Tibial nerve (tissue), 4 donors: ENCODE measurements around the gene AMY2A. TPM values are rescaled to one million over a fixed set of nuclear protein-coding genes. Genes with fewer than 3 reads are reported as not detected.
A peak's percentile ranks its signal among the peaks of the same experiment; 100 is the strongest.
"Not testable (repeated sequence)": the region's sequence is repeated elsewhere in the genome, so short reads cannot be mapped to it uniquely, and the experiment has no call there.

Source experiments
- DNase-seq, 2 donors: peaks; one replicate each; pipeline ENCODE4 v3.0.0-alpha.2; 2019; ENCODE audit warnings: low spot score in 2 of 2
- H3K27ac ChIP-seq, 4 donors: fragments of 200-600 bp; sonication (generic) in 3 of 4; one replicate each; pipeline ENCODE4 v1.5.1; 2017 to 2019; ENCODE audit warnings: mild to moderate bottlenecking in 1 of 4
- H3K27me3 ChIP-seq, 2 donors: fragments of 200-600 bp; sonication (generic) in 1 of 2; one replicate each; pipeline versions ENCODE4 v1.5.1 to v1.6.0; 2017 to 2019
- H3K36me3 ChIP-seq, 3 donors: fragments of 200-600 bp; sonication (generic); one replicate each; pipeline ENCODE4 v1.5.1; 2018 to 2019
- H3K4me1 ChIP-seq, 4 donors: fragments of 200-600 bp; sonication (generic) in 3 of 4; one replicate each; pipeline ENCODE4 v1.5.1; 2017 to 2019
- H3K4me3 ChIP-seq, 4 donors: fragments of 200-600 bp; sonication (generic) in 3 of 4; one replicate each; pipeline ENCODE4 v1.5.1; 2017 to 2019; ENCODE audit warnings: mild to moderate bottlenecking in 1 of 4, moderate library complexity in 1 of 4
- H3K9me3 ChIP-seq, 4 donors: fragments of 200-600 bp; sonication (generic) in 3 of 4; one replicate each; pipeline ENCODE4 v1.5.1; 2017 to 2019
- CTCF ChIP-seq, 5 experiments: fragments of 200-600 bp in 3 of 5; fragments of 450-650 bp in 2 of 5; sonication (generic) in 3 of 5; IDR thresholded peaks; one replicate each; pipeline ENCODE4 v1.5.1; 2016 to 2019; ENCODE audit warnings: antibody characterized with exemption in 5 of 5, mild to moderate bottlenecking in 3 of 5, moderate library complexity in 2 of 5
- EP300 ChIP-seq, 2 donors: sonication (generic); formaldehyde crosslinking; IDR thresholded peaks; one replicate each; pipeline ENCODE4 v1.6.1; 2017; ENCODE audit warnings: antibody characterized with exemption in 2 of 2, mild to moderate bottlenecking in 1 of 2
- POLR2A ChIP-seq, 2 donors: fragments of 450-650 bp; IDR thresholded peaks; one replicate each; pipeline ENCODE4 v1.6.1; 2017; ENCODE audit warnings: antibody characterized with exemption in 2 of 2, mild to moderate bottlenecking in 2 of 2, moderate library complexity in 2 of 2
- WGBS, 2 donors: methylation state at CpG; one replicate each; pipeline ENCODE4 v1.1.5; 2018; 5-methylcytosine and 5-hydroxymethylcytosine counted together
- total RNA-seq, 4 donors: library from RNA; depleted of rRNA; stranded (reverse); fragments of >200 nt; gene quantifications; one replicate each; pipeline ENCODE4 v1.1.0, GENCODE V29; 2016

Gene AMY2A
- 1 to 10 TPM in 3 of 4 donors, not detected in 1; 1.4 to 1.8 (median 1.5) TPM for total RNA-seq

- not testable (repeated sequence) for H3K4me1 ChIP-seq, H3K9me3 ChIP-seq, DNase-seq, H3K4me3 ChIP-seq, H3K36me3 ChIP-seq, H3K27me3 ChIP-seq
- WGBS, 2 donors = 91% methylated on average over 3 of the region's 3 CpGs
- peak within 1 kb of the TSS in 2 of 4 donors; percentile 3 to 46 for H3K27ac ChIP-seq
Observed at GRCh38 chr1:103616994-103617477, at the start of gene AMY2A. TSS of gene AMY2A (plus strand) at chr1:103617427. CDS start at chr1:103617441, 14 bp downstream.

DNA sequence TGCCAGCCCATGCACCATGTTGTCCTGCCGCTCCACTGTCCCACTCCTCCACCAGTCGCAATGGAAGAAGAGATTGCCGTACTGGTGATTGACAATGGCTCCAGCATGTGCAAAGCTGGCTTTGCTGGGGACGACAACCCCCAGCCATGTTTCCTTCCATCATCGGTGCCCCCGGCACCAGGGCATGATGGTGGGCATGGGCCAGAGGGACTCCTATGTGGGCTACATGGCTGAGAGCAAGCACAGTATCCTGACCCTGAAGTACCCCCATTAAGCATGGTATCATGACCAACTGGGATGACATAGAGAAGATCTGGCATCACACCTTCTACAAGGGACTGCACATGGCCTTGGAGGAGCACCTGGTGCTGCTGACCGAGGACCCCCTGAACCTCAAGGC is 47.7 kb upstream of the AMY2A start:
- no peaks in the 10 kb centered on the region for H3K9me3 ChIP-seq
- no peak overlapping the region for H3K4me3 ChIP-seq
- no peaks in the 10 kb centered on the region for H3K27me3 ChIP-seq
- H3K4me1 ChIP-seq = no peaks in the 10 kb centered on the region
- no peak for TF ChIP-seq EP300 (IDR thresholded peaks at IDR 0.05)
- TF ChIP-seq POLR2A (IDR thresholded peaks at IDR 0.05) = no peak
- no peak for TF ChIP-seq CTCF (IDR thresholded peaks at IDR 0.05)
- H3K27ac ChIP-seq = no peak overlapping the region
- DNase-seq = no peak
- H3K36me3 ChIP-seq = peaks cover 0 to 37% (median 0%) of the 10 kb centered on the region in 3 donors
- WGBS, 2 donors = 93 to 97% methylated on average over 7 of the region's 7 CpGs

DNA sequence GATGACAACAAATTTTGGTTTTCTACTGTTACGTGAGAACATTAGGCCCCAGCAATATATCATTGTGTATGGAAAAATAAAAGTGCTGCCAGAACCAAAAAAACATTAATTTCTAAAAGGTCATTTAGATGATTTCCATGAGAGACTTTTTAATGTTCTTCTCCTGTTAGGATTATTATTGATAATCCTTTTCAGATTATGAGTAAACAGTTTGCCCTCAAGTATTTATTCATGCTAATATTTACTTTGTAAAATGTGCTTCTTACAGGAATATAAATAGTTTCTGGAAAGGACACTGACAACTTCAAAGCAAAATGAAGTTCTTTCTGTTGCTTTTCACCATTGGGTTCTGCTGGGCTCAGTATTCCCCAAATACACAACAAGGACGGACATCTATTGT is 45.9 kb upstream of the AMY2A start, which contains the start of gene AMY2B:
Gene AMY2B (plus strand): TSS at position 301 of the 400 bp plus-strand sequence. CDS start 14 bp downstream, at position 315.
- not testable (repeated sequence) for H3K27ac ChIP-seq, H3K4me1 ChIP-seq, H3K27me3 ChIP-seq, H3K9me3 ChIP-seq, DNase-seq, H3K4me3 ChIP-seq
- 96 to 98% methylated on average over 2 of the region's 2 CpGs for WGBS, 2 donors
- peaks cover 0 to 50% (median 0%) of the 10 kb centered on the region in 3 donors for H3K36me3 ChIP-seq

DNA sequence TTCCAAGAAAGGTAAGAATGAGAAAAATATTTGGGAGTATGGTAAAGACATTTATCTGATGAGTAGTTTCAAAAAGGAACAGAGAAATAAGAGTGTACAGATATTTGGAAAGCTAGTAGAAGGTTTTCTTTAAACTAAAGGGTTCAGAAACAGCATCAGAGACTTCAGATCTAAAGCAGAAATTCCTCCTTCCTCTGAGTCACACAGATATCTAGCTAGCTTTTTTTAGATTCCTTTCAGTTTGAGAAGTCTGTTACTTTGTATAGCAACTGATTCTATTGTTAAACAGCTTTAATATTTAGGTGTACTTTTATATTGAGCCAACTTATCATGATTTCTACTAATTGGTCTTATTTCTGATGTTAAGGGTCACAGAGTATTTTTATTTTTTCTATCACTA is 41.2 kb upstream of the AMY2A start:
- Histone ChIP-seq H3K4me3 (no peak overlapping the region), H3K27me3 (no peaks in the 10 kb centered on the region), H3K36me3 (peaks cover 0 to 31% (median 2%) of the 10 kb centered on the region in 3 donors), H3K9me3 (no peaks in the 10 kb centered on the region), H3K27ac (no peak overlapping the region), H3K4me1 (no peaks in the 10 kb centered on the region)
- TF ChIP-seq EP300 (IDR thresholded peaks at IDR 0.05) (no peak), CTCF (IDR thresholded peaks at IDR 0.05) (no peak), POLR2A (IDR thresholded peaks at IDR 0.05) (no peak)
- DNase-seq = no peak

GRCh38 chr1:103576784-103577183 is 40.4 kb upstream of the AMY2A start:
- 94 to 97% methylated on average over 5 of the region's 5 CpGs for WGBS, 2 donors
- peaks cover 0 to 31% (median 2%) of the 10 kb centered on the region in 3 donors for H3K36me3 ChIP-seq
- not testable (repeated sequence) for DNase-seq, H3K27ac ChIP-seq, H3K4me3 ChIP-seq, H3K4me1 ChIP-seq, H3K9me3 ChIP-seq, H3K27me3 ChIP-seq

DNA sequence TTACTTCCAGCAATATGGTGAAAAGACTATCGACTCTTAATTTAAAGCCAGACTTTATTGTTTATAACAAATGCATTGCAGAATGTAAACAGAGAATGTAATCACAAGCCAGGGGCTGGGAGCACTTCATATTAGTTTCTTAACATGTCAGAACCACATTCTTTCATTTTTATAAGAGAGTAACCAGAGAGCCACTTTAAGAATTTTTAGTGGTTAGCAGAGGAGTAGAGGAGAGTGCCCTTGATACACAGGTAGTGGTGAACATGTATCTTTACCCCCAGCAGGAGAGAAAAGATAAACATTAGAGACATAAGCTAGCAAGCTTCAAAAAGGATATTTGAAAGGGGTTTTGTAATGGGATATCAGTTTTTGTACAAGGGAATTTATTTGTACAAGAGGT is 34.8 kb upstream of the AMY2A start:
- H3K4me1 ChIP-seq = no peaks in the 10 kb centered on the region
- DNase-seq = no peak

More for the DNA sequence above, 34.8 kb upstream of the AMY2A start:
- no peak overlapping the region for H3K27ac ChIP-seq
- no peaks in the 10 kb centered on the region for H3K9me3 ChIP-seq
- peaks cover 0 to 16% (median 2%) of the 10 kb centered on the region in 3 donors for H3K36me3 ChIP-seq
- 91 to 96% methylated on average over 1 of the region's 1 CpG for WGBS, 2 donors
- H3K4me3 ChIP-seq = no peak overlapping the region
- no peaks in the 10 kb centered on the region for H3K27me3 ChIP-seq
- TF ChIP-seq POLR2A (IDR thresholded peaks at IDR 0.05) (no peak), CTCF (IDR thresholded peaks at IDR 0.05) (no peak), EP300 (IDR thresholded peaks at IDR 0.05) (no peak)
